ENCODE measurements around the gene FOSL2. TPM values are rescaled to one million over a fixed set of nuclear protein-coding genes. Genes with fewer than 3 reads are reported as not detected.

The FOSL2 gene
- total RNA-seq, 1 experiment from 2014 or later = 12.2 TPM

GRCh38 chr2:28356095-28356911 is 36.4 kb upstream of the FOSL2 start:
- Histone ChIP-seq H3K27me3 (replicated peaks; ENCODE audit: insufficient read depth, low read depth, low read length, poor library complexity) (no peaks in the 10 kb centered on the region), H3K4me3 (ENCODE audit: low read depth, low read length, poor library complexity, severe bottlenecking) (no peak overlapping the region), H3K27ac (ENCODE audit: low read depth, low read length, poor library complexity, severe bottlenecking) (no peak overlapping the region), H3K4me1 (ENCODE audit: insufficient read depth, low read length, poor library complexity, severe bottlenecking) (no peaks in the 10 kb centered on the region), H3K36me3 (ENCODE audit: insufficient read depth, low read length, poor library complexity, severe bottlenecking) (no peaks in the 10 kb centered on the region), H3K9me3 (ENCODE audit: low read depth, low read length, poor library complexity, severe bottlenecking) (no peaks in the 10 kb centered on the region)
- CTCF ChIA-PET = no interaction called here
- no TSS peak for BruUV-seq (replicated peaks)
- TF ChIP-seq EZH2 (IDR thresholded peaks at IDR 0.05; ENCODE audit: borderline replicate concordance, low read depth, low read length, poor library complexity, severe bottlenecking) (no peak), CTCF (conservative IDR thresholded peaks at IDR 0.05; ENCODE audit: low read depth, low read length) (no peak)
- DNase-seq (ENCODE audit: low spot score) = peak; percentile 53
- intact Hi-C loops (cut with micrococcal nuclease; ENCODE audit: unreplicated experiment) = no loop called here
- POLR2A ChIA-PET (ENCODE audit: low non-redundant PET) = no interaction called here

- Histone ChIP-seq H3K4me3 (ENCODE audit: low read depth, low read length, poor library complexity, severe bottlenecking) (no peak overlapping the region), H3K9me3 (ENCODE audit: low read depth, low read length, poor library complexity, severe bottlenecking) (no peaks in the 10 kb centered on the region), H3K36me3 (ENCODE audit: insufficient read depth, low read length, poor library complexity, severe bottlenecking) (no peaks in the 10 kb centered on the region), H3K27me3 (replicated peaks; ENCODE audit: insufficient read depth, low read depth, low read length, poor library complexity) (no peaks in the 10 kb centered on the region), H3K27ac (ENCODE audit: low read depth, low read length, poor library complexity, severe bottlenecking) (no peak overlapping the region), H3K4me1 (ENCODE audit: insufficient read depth, low read length, poor library complexity, severe bottlenecking) (no peaks in the 10 kb centered on the region)
- POLR2A ChIA-PET (ENCODE audit: low non-redundant PET) = no interaction called here
- intact Hi-C loops (cut with micrococcal nuclease; ENCODE audit: unreplicated experiment) = no loop called here
- TF ChIP-seq CTCF (conservative IDR thresholded peaks at IDR 0.05; ENCODE audit: low read depth, low read length) = no peak
- TF ChIP-seq EZH2 (IDR thresholded peaks at IDR 0.05; ENCODE audit: borderline replicate concordance, low read depth, low read length, poor library complexity, severe bottlenecking) = no peak
- DNase-seq (ENCODE audit: low spot score) = no peak
- BruUV-seq (replicated peaks) = no TSS peak
- CTCF ChIA-PET = no interaction called here
These were observed 35.6 kb upstream of the FOSL2 start for GRCh38 chr2:28357055-28357454.

GRCh38 chr2:28357948-28358667 is 34.5 kb upstream of the FOSL2 start:
- CTCF ChIA-PET = no interaction called here
- BruUV-seq (replicated peaks) = no TSS peak
- H3K4me1 ChIP-seq (ENCODE audit: insufficient read depth, low read length, poor library complexity, severe bottlenecking) = no peaks in the 10 kb centered on the region
- no peaks in the 10 kb centered on the region for H3K27me3 ChIP-seq (replicated peaks; ENCODE audit: insufficient read depth, low read depth, low read length, poor library complexity)
- no peak overlapping the region for H3K27ac ChIP-seq (ENCODE audit: low read depth, low read length, poor library complexity, severe bottlenecking)
- POLR2A ChIA-PET (ENCODE audit: low non-redundant PET) = interaction anchor here (0.7 kb wide), 1 partner anchor 86 kb away, joined by 4 read pairs; no protein-coding TSS in a partner anchor
- intact Hi-C loops (cut with micrococcal nuclease; ENCODE audit: unreplicated experiment) = no loop called here
- no peak for TF ChIP-seq CTCF (conservative IDR thresholded peaks at IDR 0.05; ENCODE audit: low read depth, low read length)
- no peak for TF ChIP-seq EZH2 (IDR thresholded peaks at IDR 0.05; ENCODE audit: borderline replicate concordance, low read depth, low read length, poor library complexity, severe bottlenecking)
- no peak for DNase-seq (ENCODE audit: low spot score)
- H3K9me3 ChIP-seq (ENCODE audit: low read depth, low read length, poor library complexity, severe bottlenecking) = no peaks in the 10 kb centered on the region
- no peak overlapping the region for H3K4me3 ChIP-seq (ENCODE audit: low read depth, low read length, poor library complexity, severe bottlenecking)
- no peaks in the 10 kb centered on the region for H3K36me3 ChIP-seq (ENCODE audit: insufficient read depth, low read length, poor library complexity, severe bottlenecking)

Measured in A673 (cell line).